ENCODE measurements around the gene APOA5. TPM values are rescaled to one million over a fixed set of nuclear protein-coding genes. Genes with fewer than 3 reads are reported as not detected.
A peak's percentile ranks its signal among the peaks of the same experiment; 100 is the strongest.

Gene APOA5
- total RNA-seq, 2 experiments from 2014 or later = not detected

GRCh38 chr11:116792869-116793771 is 1.4 kb upstream of the APOA5 start:
- DNase-seq (ENCODE audit: low spot score) = no peak
- POLR2A ChIA-PET = interaction anchor here (0.5 to 1.3 kb wide), 5 partner anchors 34 to 438 kb away, joined by 3 to 6 read pairs (median 4); no protein-coding TSS in a partner anchor

GRCh38 chr11:116792144-116792868 is 627 bp upstream of the APOA5 start:
- Histone ChIP-seq H3K9me3 (ENCODE audit: low read length) (no peaks in the 10 kb centered on the region), H4K20me1 (ENCODE audit: insufficient read depth, low read length) (no peaks in the 10 kb centered on the region), H3K4me3 (ENCODE audit: low read depth, low read length, poor library complexity, severe bottlenecking) (no peak overlapping the region), H2AFZ (ENCODE audit: low read length) (no peak overlapping the region; the same call in 1 of the 2 replicates), H3K36me3 (ENCODE audit: insufficient read depth, low read length) (no peaks in the 10 kb centered on the region), H3K4me1 (ENCODE audit: insufficient read depth, low read length, poor library complexity, severe bottlenecking) (peaks cover 14% of the 10 kb centered on the region), H3K9me2 (ENCODE audit: insufficient read depth, low read length) (no peaks in the 10 kb centered on the region), H3K27ac (ENCODE audit: low read depth, low read length, poor library complexity, severe bottlenecking) (no peak overlapping the region), H3K4me2 (ENCODE audit: low read length) (no peak overlapping the region), H3K79me2 (ENCODE audit: insufficient read depth, low read depth, low read length) (peaks cover 4% of the 10 kb centered on the region)
- ChIA-PET POLR2A (interaction anchor here (0.6 to 1.3 kb wide), 3 partner anchors 47 to 439 kb away, joined by 3 to 4 read pairs (median 4); no protein-coding TSS in a partner anchor), CTCF (ENCODE audit: unreplicated experiment) (interaction anchor here (1.2 kb wide), 1 partner anchor 43 kb away, joined by 3 read pairs; no protein-coding TSS in a partner anchor)
- no peak for TF ChIP-seq EZH2phosphoT487 (IDR thresholded peaks at IDR 0.05; ENCODE audit: borderline replicate concordance, low read depth, low read length)
- TF ChIP-seq, protein P1, sequence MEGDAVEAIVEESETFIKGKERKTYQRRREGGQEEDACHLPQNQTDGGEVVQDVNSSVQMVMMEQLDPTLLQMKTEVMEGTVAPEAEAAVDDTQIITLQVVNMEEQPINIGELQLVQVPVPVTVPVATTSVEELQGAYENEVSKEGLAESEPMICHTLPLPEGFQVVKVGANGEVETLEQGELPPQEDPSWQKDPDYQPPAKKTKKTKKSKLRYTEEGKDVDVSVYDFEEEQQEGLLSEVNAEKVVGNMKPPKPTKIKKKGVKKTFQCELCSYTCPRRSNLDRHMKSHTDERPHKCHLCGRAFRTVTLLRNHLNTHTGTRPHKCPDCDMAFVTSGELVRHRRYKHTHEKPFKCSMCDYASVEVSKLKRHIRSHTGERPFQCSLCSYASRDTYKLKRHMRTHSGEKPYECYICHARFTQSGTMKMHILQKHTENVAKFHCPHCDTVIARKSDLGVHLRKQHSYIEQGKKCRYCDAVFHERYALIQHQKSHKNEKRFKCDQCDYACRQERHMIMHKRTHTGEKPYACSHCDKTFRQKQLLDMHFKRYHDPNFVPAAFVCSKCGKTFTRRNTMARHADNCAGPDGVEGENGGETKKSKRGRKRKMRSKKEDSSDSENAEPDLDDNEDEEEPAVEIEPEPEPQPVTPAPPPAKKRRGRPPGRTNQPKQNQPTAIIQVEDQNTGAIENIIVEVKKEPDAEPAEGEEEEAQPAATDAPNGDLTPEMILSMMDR (conservative IDR thresholded peaks at IDR 0.05; ENCODE audit: low read length) = no peak
- DNase-seq (ENCODE audit: low spot score) = no peak
- BruUV-seq (replicated peaks) = no TSS peak
- intact Hi-C loops (cut with micrococcal nuclease; ENCODE audit: unreplicated experiment) = loop anchor here (5.0 kb wide), 2 partner anchors 45 to 335 kb away; partner anchors contain the start of gene APOA1

More at GRCh38 chr11:116792869-116793771, 1.4 kb upstream of the APOA5 start:
- intact Hi-C loops (cut with micrococcal nuclease; ENCODE audit: unreplicated experiment) = loop anchor here (5.0 kb wide), 2 partner anchors 44 to 334 kb away; partner anchors contain the start of gene APOA1
- Histone ChIP-seq H3K4me1 (ENCODE audit: insufficient read depth, low read length, poor library complexity, severe bottlenecking) (peaks cover 13% of the 10 kb centered on the region), H3K9me2 (ENCODE audit: insufficient read depth, low read length) (no peaks in the 10 kb centered on the region), H3K4me3 (ENCODE audit: low read depth, low read length, poor library complexity, severe bottlenecking) (no peak overlapping the region), H3K36me3 (ENCODE audit: insufficient read depth, low read length) (no peaks in the 10 kb centered on the region), H3K27ac (ENCODE audit: low read depth, low read length, poor library complexity, severe bottlenecking) (no peak overlapping the region), H3K9me3 (ENCODE audit: low read length) (no peaks in the 10 kb centered on the region), H3K79me2 (ENCODE audit: insufficient read depth, low read depth, low read length) (no peaks in the 10 kb centered on the region), H3K4me2 (ENCODE audit: low read length) (no peak overlapping the region), H4K20me1 (ENCODE audit: insufficient read depth, low read length) (no peaks in the 10 kb centered on the region), H2AFZ (ENCODE audit: low read length) (peak overlapping the region; percentile 77)
- CTCF ChIA-PET (ENCODE audit: unreplicated experiment) = interaction anchor here (1.2 kb wide), 1 partner anchor 43 kb away, joined by 3 read pairs; no protein-coding TSS in a partner anchor
- BruUV-seq (replicated peaks) = no TSS peak
- TF ChIP-seq, protein P1 (conservative IDR thresholded peaks at IDR 0.05; ENCODE audit: low read length) = no peak
- no peak for TF ChIP-seq EZH2phosphoT487 (IDR thresholded peaks at IDR 0.05; ENCODE audit: borderline replicate concordance, low read depth, low read length)
